Amniotic epithelial cell (primary cell): ENCODE results near the gene ADAMTS19.

Source experiments
- DNase-seq: peaks from one replicate; pipeline ENCODE4 v3.0.0-alpha.2; 2010; ENCODE audit warnings: low read depth

ADAMTS19 gene

DNA sequence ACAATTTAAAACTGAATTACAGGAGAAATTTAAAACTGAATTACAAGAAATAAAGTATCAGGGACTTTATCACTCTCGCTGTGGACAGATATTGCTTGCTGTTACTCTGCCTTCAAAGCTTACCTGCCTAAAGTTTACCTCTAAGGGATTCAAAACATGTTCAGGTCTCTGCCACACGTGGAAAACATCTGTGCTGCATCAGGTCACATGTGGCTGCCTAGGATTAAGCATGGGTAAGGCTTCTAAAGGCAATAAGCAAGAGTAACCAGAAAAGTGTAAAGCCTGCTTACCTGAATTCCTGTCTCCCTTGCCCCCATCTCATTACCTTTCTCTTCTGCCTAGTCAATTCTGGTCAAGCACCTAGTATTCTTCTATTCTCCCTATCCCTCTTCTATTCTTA is 306.7 kb downstream of the ADAMTS19 start:
- DNase-seq: no peak

DNA sequence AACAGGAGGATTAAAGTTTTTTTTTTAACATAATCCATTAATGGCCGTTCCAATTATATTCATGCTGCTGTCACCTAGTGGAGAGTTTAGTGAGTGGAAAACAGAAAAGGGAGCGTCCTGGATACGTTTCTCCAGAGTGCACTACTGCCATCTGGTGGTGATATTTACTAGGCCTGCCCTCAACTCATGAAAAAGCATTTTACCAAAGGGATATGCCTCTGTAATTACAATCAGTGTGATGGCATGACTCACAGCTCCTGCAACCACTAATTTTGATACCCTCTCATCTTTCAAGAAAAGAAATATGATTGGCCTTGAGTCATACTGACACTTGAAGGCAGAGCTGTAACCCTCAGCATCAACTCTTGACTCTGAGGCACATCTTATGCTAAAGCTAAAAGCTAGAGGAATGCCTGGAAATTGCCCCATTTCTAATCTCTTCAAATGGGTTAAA is 307.9 kb downstream of the ADAMTS19 start:
- DNase-seq: peak; percentile 84

DNA sequence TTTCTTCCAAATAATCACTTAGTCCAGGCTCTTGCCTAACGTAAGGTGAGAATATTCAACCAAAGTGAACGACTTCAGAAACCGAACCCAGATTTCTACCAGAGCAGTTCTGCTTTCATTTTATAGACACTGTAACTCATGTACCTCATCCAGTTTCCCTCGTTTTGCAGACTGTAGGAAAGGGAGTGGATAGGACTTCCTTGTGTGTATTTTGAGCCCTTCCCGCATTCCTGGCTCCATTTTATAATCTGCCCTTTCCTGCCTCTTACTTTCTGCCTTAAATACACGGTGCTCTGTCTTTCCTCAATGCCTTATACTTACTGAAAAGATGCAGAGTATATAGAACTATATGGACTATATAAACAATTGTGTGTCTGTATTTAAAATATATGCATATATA is 308.6 kb downstream of the ADAMTS19 start:
- DNase-seq: no peak

DNA sequence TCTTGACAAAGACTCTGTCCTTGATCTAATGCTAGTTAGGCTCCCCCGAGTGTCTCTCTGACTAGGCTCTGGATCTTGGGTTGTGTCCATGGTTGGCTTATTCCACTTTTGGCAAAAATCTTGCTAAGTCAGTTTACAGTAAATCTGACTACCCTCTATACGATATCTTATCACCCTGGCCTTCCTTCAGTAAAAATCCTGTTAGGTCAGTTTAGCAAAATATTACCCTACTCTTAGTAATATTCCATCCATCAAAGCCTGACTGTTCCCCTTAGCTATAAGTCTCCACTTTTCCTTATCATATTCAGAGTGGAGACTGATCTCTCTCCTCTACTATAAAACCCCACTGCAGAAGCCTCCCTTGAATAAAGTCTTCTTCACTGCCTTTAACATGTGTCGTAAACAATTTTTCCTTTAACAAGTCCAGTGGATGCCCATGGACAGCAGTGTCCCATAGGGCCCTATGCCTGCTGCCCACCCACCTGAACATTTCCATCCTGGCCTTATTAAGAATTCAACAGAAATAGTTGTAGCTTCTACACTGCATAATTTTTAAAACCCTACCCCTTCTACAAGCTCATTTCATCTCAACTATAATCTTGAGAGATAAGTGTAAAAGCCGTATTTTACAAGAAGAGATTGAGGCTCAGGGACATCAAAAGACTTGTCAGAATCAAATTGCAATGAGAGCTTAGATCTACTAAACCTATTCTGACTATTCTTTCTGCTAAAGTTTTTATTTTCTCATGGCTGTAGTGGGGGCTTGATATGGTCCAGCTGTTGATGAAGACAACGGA is 310.1 kb downstream of the ADAMTS19 start:
- DNase-seq: no peak

DNA sequence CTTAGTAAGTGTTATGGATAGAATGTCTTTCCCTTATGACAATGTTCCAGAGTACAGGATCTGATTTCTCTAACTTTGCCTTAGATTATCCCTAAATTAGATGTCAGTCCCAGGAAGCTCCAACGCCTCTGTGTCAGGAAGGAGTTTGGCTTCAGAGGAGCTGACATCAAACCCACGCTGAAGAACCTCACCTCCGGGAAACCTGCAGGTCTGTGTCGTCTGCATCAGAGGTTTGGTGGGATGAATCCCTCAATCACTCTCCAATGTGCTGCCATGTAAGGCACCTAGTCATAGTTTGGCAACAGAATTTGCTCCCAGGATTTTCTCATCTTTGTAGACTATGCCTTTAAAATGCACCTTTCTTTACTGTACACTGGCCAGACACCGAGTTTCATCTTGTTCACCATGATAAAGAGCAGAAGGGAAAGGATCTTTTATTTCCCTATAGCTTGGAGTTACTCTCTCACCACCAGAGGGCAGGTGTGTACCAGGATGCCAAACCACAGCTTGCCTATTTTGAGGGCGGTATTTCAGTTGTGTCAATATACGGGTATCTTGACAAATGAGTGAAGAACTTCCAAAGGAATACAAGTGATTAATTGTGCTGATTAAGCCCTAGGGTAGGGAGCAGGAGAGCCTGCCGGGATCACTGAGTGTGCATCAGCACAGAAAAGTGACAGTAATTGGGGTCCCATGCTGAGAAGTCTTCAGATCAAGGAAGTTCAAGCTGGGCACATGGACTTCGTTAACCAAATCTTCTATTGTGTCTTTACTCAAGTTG is 311.1 kb downstream of the ADAMTS19 start:
- DNase-seq: peak; percentile 39

DNA sequence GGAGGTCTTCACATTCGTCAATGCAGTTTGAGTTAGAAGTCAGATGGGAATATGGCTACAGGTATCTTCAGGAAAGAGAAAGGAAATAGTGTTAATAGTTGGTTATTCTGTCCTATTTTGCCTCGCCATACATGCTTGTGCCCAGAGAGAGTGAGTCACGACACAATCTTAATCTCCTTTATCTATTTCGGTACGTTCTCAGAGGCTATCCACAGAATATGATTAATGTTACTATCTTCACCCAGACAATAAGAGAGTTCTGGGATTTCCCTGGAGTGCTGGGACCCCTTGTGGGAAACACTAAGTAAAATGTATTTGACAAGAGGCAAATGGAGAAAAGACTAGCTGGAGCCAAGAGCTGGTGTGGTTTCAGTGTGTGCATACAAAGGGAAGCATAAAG is 313.3 kb downstream of the ADAMTS19 start:
- peak; percentile 58 for DNase-seq

DNA sequence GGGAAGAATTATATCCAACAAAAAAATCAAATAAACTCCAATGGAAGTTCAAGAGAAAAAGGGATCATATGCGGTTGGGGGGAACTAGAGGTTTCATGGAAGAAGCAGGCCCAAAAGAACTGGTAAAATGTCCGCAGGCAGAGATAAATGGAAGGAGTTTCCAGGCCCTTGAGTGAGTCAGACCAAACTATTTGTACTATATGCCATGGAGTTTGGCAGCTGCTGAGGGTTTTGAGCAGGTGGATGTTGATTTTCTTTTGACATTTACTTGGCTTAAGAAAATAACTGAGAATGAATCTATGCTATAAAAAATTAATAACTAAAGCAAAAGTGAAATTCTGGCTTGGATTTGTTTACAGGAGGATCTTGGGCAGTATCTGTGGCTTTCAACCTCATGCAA is 321.5 kb downstream of the ADAMTS19 start:
- no peak for DNase-seq
